Stimulated activated CD4-positive, alpha-beta T cell treated with anti-CD3 and anti-CD28 coated beads, Interleukin-2, amount 100 ng/mL, for 24 hours (primary cell): ENCODE measurements around the gene CAMSAP1.

Experiments
- DNase-seq, 2 donors: peaks; one replicate each; pipeline ENCODE4 v3.0.0-alpha.2; 2020

The CAMSAP1 gene

GRCh38 chr9:135937521-135938489, 30.5 kb upstream of the CAMSAP1 start:
- no peak for DNase-seq

- no peak for DNase-seq
Observed at GRCh38 chr9:135933114-135933513, 25.8 kb upstream of the CAMSAP1 start.

GRCh38 chr9:135932656-135933055, 25.3 kb upstream of the CAMSAP1 start:
- DNase-seq: no peak

GRCh38 chr9:135931349-135931820, 24.0 kb upstream of the CAMSAP1 start:
- DNase-seq: no peak

- DNase-seq: no peak
Observed at GRCh38 chr9:135930446-135931345, 23.4 kb upstream of the CAMSAP1 start.

GRCh38 chr9:135929656-135930445, 22.5 kb upstream of the CAMSAP1 start:
- DNase-seq: no peak

GRCh38 chr9:135928731-135929655, 21.6 kb upstream of the CAMSAP1 start:
- DNase-seq: no peak

GRCh38 chr9:135928074-135928730, 20.9 kb upstream of the CAMSAP1 start:
- no peak for DNase-seq

GRCh38 chr9:135927195-135928013, 20.1 kb upstream of the CAMSAP1 start:
- DNase-seq: no peak

GRCh38 chr9:135926402-135927194, 19.3 kb upstream of the CAMSAP1 start:
- peak; percentile 78 to 84 for DNase-seq

DNA sequence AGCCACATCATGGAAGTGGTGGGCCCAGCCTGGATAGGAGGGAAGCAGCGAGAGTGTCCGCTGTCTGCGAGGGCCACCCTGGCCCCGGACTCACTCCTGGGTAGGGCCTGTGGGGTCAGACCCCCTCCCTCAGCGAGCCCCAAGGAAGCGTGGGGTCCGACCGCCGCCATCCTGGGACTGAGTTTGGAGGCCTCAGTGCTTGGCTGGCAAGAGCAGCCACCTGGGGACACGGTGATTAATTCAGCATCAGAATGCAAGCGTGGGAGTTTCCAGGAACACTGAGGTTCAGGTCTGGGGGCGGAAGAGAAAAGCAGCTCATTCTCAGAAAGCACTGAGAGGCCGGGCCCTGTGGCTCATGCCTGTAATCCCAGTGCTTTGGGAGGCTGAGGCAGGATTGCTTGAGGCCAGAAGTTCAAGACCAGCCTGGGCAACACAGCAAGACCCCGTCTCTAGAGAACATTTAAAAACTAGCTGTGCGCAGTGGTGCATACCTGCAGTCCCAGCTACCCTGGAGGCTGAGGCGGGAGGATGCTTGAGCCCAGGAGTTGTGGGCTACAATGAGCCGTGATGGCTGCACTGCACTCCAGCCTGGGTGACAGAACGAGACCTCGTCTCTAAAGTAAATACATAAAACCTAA, 18.3 kb upstream of the CAMSAP1 start:
- DNase-seq: peak; percentile 78 to 84

DNA sequence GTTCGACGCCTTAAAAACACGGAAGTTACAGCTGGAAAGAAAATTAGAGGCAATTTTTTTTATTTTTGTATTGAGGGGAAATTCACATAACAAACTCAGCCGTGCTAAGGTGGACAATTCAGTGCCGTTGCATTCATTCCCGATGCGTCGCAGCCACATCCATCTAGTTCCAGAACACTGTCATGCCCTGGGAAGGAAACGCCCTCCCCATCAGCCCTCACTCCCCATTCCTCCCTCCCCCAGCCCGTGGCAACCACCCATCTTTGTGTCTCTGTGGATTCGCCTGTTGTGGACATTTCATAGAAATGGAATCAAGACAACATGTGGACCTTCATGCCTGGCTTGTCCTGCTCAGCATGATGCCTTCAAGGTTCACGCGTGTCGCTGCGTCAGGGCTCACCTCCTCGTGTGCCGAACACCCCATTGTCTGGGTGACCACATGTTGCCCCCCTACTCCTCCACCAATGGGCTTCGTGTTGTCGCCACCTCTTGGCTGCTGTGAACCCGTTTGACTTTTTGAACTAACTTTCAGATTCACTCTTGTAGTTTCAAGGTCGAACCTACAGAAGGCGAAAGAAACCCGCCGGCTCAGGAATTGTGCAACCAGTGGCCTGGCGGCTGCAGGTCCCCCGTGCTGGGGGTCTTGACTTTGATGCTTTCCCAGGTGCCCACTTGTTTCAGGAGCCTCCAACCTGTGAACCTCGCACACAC, 17.4 kb upstream of the CAMSAP1 start:
- peak in 1 of 2 donors; percentile 30 for DNase-seq

- no peak for DNase-seq
Observed at GRCh38 chr9:135923508-135923907, 16.2 kb upstream of the CAMSAP1 start.

DNA sequence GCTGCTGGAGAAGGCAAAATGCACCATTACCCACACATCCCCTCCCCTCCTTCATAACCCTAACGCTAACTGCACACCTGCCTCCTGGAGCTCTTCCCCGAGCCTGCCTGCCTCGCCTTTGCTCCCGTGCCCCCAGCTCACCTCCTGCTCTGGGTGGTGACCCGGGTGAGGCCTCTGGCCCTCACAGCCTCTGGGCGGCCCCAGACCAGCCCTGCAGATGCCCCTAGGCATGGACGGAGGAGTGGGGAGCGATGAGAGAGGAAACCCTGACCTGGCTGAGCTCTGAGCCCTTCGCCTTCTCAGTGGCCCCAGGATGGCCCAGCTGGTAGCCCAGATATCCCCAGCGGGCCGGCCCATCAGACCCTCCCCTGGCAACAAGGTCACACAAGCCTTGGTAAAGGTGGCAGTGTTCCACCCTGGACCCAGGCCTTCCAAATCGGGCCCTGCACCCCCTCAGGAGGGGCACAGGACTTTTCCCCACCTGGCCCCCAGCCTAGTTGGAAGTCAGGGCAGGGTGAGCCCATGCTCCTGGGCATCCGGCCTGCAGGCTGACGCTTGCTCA, 14.5 kb upstream of the CAMSAP1 start:
- DNase-seq: no peak

- no peak for DNase-seq
Observed at GRCh38 chr9:135920973-135921585, 13.7 kb upstream of the CAMSAP1 start.

DNA sequence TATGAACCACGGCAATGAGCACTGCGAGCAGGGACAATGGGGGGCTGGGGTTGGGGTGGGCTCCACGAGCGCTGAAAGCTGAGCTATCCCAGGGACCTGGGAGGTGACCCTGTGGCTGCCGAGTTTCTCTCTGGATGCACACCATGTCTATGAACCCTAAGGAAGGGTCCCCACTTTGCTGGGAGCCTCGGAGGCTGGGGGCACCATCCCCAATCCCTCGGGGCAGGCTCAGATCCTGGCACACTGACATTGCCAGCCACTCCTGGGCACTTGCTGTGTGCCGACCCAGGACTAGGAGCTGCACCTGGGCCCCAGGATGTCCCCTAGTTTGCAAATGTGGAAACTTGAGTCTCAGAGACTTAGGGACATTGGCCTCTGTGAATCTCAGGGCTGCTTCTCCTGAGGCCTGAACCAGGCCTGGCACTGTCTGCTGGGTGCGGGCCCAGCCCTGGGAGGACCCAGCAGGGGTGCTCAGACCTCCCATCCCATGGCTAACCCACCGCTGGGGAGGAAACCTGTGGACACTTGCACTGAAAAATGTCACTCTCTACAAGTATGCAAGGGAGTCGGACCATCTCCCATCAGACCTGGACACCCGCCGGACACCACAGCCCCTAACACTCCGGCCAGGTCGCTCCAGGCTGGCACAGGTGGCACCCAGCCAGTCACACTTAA, 13.0 kb upstream of the CAMSAP1 start:
- no peak for DNase-seq
